ENCODE data around the gene EDEM2.
"Not testable (repeated sequence)": the region's sequence is repeated elsewhere in the genome, so short reads cannot be mapped to it uniquely, and the experiment has no call there.

Gene EDEM2

DNA sequence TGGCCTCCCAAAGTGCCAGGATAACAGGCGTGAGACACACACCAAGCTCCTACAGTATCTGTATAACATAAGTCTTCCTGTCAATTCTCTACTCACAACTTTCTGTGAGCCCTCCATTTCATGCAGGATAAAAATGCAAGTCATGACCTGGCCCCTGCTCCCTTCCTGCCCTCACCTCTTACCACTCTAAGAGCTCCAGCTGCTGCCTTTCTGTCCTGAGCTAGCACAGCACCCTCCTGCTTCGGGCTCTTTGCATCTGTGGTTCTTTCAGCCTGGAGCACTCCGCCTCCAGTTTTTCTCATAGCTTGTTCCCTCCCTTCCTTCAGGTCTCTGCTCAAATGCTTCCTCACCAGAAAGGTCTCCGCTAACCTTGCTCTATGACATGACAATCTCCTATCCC, 30.9 kb downstream of the EDEM2 start:
- DNase-seq (ENCODE audit: insufficient read length) (no peak), FAIRE-seq (no peak)
- TF ChIP-seq TAF1 (IDR thresholded peaks at IDR 0.05; ENCODE audit: borderline replicate concordance, low read depth, low read length) (no peak), POLR2AphosphoS5 (IDR thresholded peaks at IDR 0.05; ENCODE audit: low read depth, low read length) (no peak), POLR2A (IDR thresholded peaks at IDR 0.05; ENCODE audit: low read depth, low read length) (no peak)

- no peak for FAIRE-seq
- no peak for DNase-seq (ENCODE audit: insufficient read length)
- TF ChIP-seq POLR2AphosphoS5 (IDR thresholded peaks at IDR 0.05; ENCODE audit: low read depth, low read length), result no peak
- no peak for TF ChIP-seq TAF1 (IDR thresholded peaks at IDR 0.05; ENCODE audit: borderline replicate concordance, low read depth, low read length)
- TF ChIP-seq POLR2A (IDR thresholded peaks at IDR 0.05; ENCODE audit: low read depth, low read length), result no peak
Measured at GRCh38 chr20:35115606-35116005, 31.5 kb downstream of the EDEM2 start.

- not testable (repeated sequence) for FAIRE-seq; DNase-seq (ENCODE audit: insufficient read length)
Measured at GRCh38 chr20:35112276-35112675, 34.9 kb downstream of the EDEM2 start.

- no peak for TF ChIP-seq POLR2A (IDR thresholded peaks at IDR 0.05; ENCODE audit: low read depth, low read length)
- TF ChIP-seq TAF1 (IDR thresholded peaks at IDR 0.05; ENCODE audit: borderline replicate concordance, low read depth, low read length), result no peak
- TF ChIP-seq POLR2AphosphoS5 (IDR thresholded peaks at IDR 0.05; ENCODE audit: low read depth, low read length), result no peak
- no peak for FAIRE-seq
- DNase-seq (ENCODE audit: insufficient read length), result no peak
Measured at GRCh38 chr20:35111141-35111888, 35.8 kb downstream of the EDEM2 start.

DNA sequence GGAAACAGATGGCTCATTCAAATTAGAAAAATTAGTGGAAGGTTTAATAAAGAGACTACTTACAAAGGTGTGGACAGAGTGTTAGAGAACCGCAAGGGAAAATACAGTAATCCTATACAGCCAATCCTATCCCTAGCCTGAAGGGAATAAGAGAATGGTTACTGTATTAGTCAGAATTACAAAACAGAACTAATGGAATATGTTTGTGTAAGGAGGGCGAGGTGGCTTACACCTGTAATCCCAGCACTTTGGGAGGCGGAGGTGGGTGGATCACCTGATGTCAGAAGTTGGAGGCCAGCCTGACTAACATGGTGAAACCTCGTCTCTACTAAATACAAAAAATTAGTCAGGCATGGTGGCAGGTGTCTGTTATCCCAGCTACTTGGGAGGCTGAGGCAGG, 38.2 kb downstream of the EDEM2 start:
- FAIRE-seq, result no peak
- DNase-seq (ENCODE audit: insufficient read length), result no peak
- TF ChIP-seq TAF1 (IDR thresholded peaks at IDR 0.05; ENCODE audit: borderline replicate concordance, low read depth, low read length), result no peak
- TF ChIP-seq POLR2AphosphoS5 (IDR thresholded peaks at IDR 0.05; ENCODE audit: low read depth, low read length), result no peak
- no peak for TF ChIP-seq POLR2A (IDR thresholded peaks at IDR 0.05; ENCODE audit: low read depth, low read length)

- no peak for FAIRE-seq
- DNase-seq (ENCODE audit: insufficient read length), result no peak
- TF ChIP-seq TAF1 (IDR thresholded peaks at IDR 0.05; ENCODE audit: borderline replicate concordance, low read depth, low read length) (no peak), POLR2A (IDR thresholded peaks at IDR 0.05; ENCODE audit: low read depth, low read length) (no peak), POLR2AphosphoS5 (IDR thresholded peaks at IDR 0.05; ENCODE audit: low read depth, low read length) (no peak)
Measured at GRCh38 chr20:35106827-35107380, 40.2 kb downstream of the EDEM2 start.

DNA sequence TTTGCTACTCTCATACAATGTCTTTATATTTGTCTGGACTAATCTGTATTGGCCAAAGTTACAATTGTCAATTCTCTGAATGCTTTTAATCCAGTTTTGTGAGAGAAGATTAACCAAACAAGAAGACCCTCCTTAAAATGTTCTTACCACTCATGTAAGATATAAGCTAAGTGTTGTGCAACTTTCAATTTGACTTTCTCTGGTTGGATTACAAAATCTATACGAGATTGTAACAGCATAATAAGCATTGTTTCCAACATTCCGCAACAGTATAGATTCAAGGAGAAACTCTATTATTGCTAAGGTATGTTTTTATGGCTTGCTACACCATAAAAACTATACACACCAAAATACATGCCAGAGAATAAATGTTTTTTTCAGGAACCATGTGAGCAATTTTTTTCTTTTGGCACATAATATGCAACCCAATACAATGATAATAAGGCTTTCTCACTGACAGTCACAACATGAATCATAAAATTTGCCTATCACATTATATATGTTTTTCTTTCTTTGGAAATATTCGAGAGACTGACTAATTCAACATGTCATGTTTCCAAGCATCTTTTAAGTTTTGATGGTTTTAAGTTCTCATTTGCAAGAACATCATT, 42.3 kb downstream of the EDEM2 start:
- no peak for FAIRE-seq
- no peak for DNase-seq (ENCODE audit: insufficient read length)
- TF ChIP-seq TAF1 (IDR thresholded peaks at IDR 0.05; ENCODE audit: borderline replicate concordance, low read depth, low read length), result no peak
- no peak for TF ChIP-seq POLR2A (IDR thresholded peaks at IDR 0.05; ENCODE audit: low read depth, low read length)
- no peak for TF ChIP-seq POLR2AphosphoS5 (IDR thresholded peaks at IDR 0.05; ENCODE audit: low read depth, low read length)

GRCh38 chr20:35101620-35102019, 45.5 kb downstream of the EDEM2 start:
- TF ChIP-seq POLR2A (IDR thresholded peaks at IDR 0.05; ENCODE audit: low read depth, low read length), result no peak
- no peak for TF ChIP-seq TAF1 (IDR thresholded peaks at IDR 0.05; ENCODE audit: borderline replicate concordance, low read depth, low read length)
- no peak for TF ChIP-seq POLR2AphosphoS5 (IDR thresholded peaks at IDR 0.05; ENCODE audit: low read depth, low read length)
- FAIRE-seq (no peak), DNase-seq (ENCODE audit: insufficient read length) (no peak)

DNA sequence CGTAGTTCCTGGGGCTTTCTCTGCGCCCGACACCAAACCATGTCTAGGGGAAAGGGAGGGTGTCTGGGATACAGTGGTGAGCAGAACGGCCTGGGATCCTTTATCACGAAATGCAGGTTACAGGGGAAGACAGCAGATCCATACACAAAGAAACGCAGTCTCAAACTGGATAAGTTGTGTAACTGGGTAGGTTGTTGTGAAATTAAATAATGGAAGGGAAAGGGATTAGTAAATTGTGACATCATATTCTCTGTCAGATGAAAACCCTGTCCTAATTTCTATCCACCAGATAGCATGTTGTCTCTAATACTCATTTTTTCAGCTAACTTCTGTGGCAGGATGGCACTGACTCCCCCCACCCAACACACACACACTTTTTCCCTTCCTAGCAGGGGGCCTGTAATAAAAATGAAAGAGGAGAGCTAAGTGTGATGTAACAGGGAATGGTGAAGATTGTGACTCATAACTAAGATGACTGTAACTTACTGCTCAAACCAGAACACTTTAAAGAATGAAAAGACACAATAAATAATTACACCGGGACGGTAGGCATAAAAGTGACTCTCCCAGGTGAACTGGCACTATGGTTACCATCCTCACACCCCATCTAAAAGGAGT, 53.8 kb downstream of the EDEM2 start:
- DNase-seq (ENCODE audit: insufficient read length), result no peak

DNA sequence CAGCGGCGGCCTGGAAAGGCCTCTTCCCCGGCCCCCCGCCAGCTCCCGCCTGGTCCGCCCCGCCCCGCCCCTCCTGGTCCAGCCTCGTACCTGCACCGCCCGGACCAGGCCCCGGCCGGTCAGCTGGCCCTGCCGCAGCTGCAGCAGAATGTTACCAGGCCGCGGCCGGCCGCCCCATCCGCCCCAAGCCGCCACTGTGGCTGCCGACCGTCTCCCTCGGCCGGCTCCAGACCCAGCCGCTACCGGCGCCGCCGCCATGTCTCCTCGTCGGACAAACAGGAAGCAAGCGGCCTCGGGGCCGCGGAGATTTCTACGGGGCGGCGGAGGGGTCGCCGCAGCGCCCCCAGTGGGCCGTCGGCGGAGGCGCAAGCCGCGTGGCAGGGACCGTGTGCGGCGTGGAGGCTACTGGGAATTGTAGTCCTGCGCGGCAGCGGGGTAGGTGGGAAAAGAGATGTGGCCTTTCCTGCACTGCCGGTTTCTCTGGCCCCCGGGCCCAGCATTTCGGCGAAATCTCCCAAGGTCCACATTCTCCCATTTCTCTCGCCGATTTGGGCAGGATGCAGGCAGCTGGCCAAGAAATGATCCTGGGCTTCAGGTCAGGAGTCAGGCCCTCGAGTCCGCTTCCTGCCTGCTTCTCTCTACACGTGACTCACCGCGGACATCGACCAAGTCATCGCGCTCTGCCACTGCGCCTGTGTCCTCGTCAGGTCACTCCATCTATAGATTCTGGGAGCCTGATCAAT, 54.4 kb downstream of the EDEM2 start, which contains the start of gene TRPC4AP:
Gene TRPC4AP, minus strand, starts transcription at position 284 of the 743 bp plus-strand sequence. Its CDS starts 26 bp downstream, at position 258.
- FAIRE-seq (peak; percentile 94), DNase-seq (ENCODE audit: insufficient read length) (peak; percentile 79)
- TF ChIP-seq POLR2AphosphoS5 (IDR thresholded peaks at IDR 0.05; ENCODE audit: low read depth, low read length) (no peak), TAF1 (IDR thresholded peaks at IDR 0.05; ENCODE audit: borderline replicate concordance, low read depth, low read length) (peak; percentile 82), POLR2A (IDR thresholded peaks at IDR 0.05; ENCODE audit: low read depth, low read length) (peak; percentile 79; the same call in 1 of the 2 replicates)

More for the DNA sequence above, 53.8 kb downstream of the EDEM2 start:
- TF ChIP-seq TAF1 (IDR thresholded peaks at IDR 0.05; ENCODE audit: borderline replicate concordance, low read depth, low read length), result no peak
- no peak for FAIRE-seq

DNA sequence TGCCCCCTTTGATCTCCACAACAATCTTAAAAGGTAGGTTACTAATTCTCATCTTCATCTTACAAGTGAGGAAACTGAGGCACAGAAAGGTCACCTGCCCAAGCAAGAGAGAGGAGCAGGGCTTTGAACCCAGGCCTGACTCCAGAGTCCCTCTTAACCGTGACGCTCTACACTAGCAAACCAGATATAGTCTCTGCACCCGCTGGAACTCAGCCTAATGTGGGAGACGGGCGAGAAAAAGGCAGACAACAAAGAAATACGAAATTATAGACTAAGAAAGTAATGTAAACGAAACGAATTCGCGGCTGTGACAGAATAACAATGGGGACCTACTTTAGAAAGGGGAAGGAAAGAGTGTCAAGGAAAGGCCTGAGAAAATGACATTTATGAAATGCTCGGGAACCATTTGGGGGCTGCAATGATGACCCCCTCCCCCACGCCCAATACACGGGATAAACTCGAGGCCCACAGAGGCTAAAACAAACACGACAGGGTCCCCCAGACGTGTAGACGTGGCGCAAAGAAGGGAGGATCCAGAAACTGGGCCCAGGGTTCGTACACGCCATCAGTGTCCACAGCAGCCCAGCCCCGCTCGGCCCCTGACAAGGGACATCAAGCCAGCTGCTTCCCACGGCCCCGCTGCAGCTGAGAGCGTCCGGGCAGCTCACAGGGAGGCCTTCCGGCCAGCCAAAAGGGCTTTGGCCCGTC, 55.2 kb downstream of the EDEM2 start:
- FAIRE-seq, result peak; percentile 24
- DNase-seq (ENCODE audit: insufficient read length), result no peak
- no peak for TF ChIP-seq POLR2A (IDR thresholded peaks at IDR 0.05; ENCODE audit: low read depth, low read length)
- TF ChIP-seq TAF1 (IDR thresholded peaks at IDR 0.05; ENCODE audit: borderline replicate concordance, low read depth, low read length), result no peak
- TF ChIP-seq POLR2AphosphoS5 (IDR thresholded peaks at IDR 0.05; ENCODE audit: low read depth, low read length), result no peak
